ENCODE data around the gene SUPT6H.

The SUPT6H gene

GRCh38 chr17:28616281-28616680, 45.7 kb upstream of the SUPT6H start (continued):
- TF ChIP-seq FEZF1 (tag by site-specific recombination; IDR thresholded peaks at IDR 0.05): no peak
- no peak for TF ChIP-seq ZBTB20 (tag by site-specific recombination; IDR thresholded peaks at IDR 0.05)
- no peak for TF ChIP-seq ZBTB8A (tag by site-specific recombination; IDR thresholded peaks at IDR 0.05)
- TF ChIP-seq SALL2 (tag by site-specific recombination; IDR thresholded peaks at IDR 0.05; ENCODE audit: borderline replicate concordance): no peak
- no peak for TF ChIP-seq ZNF529 (tag by site-specific recombination; IDR thresholded peaks at IDR 0.05; ENCODE audit: insufficient replicate concordance)

GRCh38 chr17:28618464-28618863, 43.5 kb upstream of the SUPT6H start:
- POLR2A ChIA-PET: interaction anchor here (0.9 to 1.2 kb wide), 4 partner anchors 10 to 101 kb away, joined by 3 to 4 read pairs (median 3); partner anchors contain the start of genes RPL23A, SDF2 and SUPT6H
- TF ChIP-seq ZNF449 (tag by site-specific recombination; IDR thresholded peaks at IDR 0.05) (no peak), ZNF701 (tag by site-specific recombination; IDR thresholded peaks at IDR 0.05) (no peak), ZNF223 (tag by site-specific recombination; IDR thresholded peaks at IDR 0.05) (no peak), TRIM28 (IDR thresholded peaks at IDR 0.05; ENCODE audit: borderline replicate concordance, low read length) (no peak), ZNF311 (tag by site-specific recombination; IDR thresholded peaks at IDR 0.05; ENCODE audit: borderline replicate concordance) (no peak), BCL6B (tag by site-specific recombination; IDR thresholded peaks at IDR 0.05) (no peak), ZNF747 (tag by site-specific recombination; IDR thresholded peaks at IDR 0.05) (no peak), ZNF433 (tag by site-specific recombination; IDR thresholded peaks at IDR 0.05; ENCODE audit: low read depth) (no peak), ZNF18 (tag by site-specific recombination; IDR thresholded peaks at IDR 0.05) (no peak), INSM2 (tag by site-specific recombination; IDR thresholded peaks at IDR 0.05) (no peak), ZNF214 (tag by site-specific recombination; IDR thresholded peaks at IDR 0.05; ENCODE audit: borderline replicate concordance) (no peak), ZNF473 (tag by site-specific recombination; IDR thresholded peaks at IDR 0.05) (no peak), HOXC10 (CRISPR knock-in tag; IDR thresholded peaks at IDR 0.05) (no peak), ZNF843 (tag by site-specific recombination; IDR thresholded peaks at IDR 0.05) (no peak), ZNF529 (tag by site-specific recombination; IDR thresholded peaks at IDR 0.05; ENCODE audit: insufficient replicate concordance) (no peak), ZNF24 (tag by site-specific recombination; IDR thresholded peaks at IDR 0.05) (no peak), ZNF792 (tag by site-specific recombination; IDR thresholded peaks at IDR 0.05) (no peak), ZNF138 (tag by site-specific recombination; IDR thresholded peaks at IDR 0.05; ENCODE audit: borderline replicate concordance) (no peak), MZF1 (tag by site-specific recombination; IDR thresholded peaks at IDR 0.05; ENCODE audit: borderline replicate concordance) (no peak), ZNF707 (tag by site-specific recombination; IDR thresholded peaks at IDR 0.05) (no peak)
- Histone ChIP-seq H3K4me3 (ENCODE audit: low read depth, low read length) (no peak overlapping the region), H3K4me1 (ENCODE audit: control insufficient read depth, insufficient read depth, low read length) (no peaks in the 10 kb centered on the region), H3K9me3 (ENCODE audit: control insufficient read depth, insufficient read depth, low read depth, low read length) (no peaks in the 10 kb centered on the region), H3K36me3 (ENCODE audit: control insufficient read depth in 2 of 2, insufficient read depth in 1 of 2, low read length in 2 of 2) (peaks cover 82 to 99% of the 10 kb centered on the region in 2 experiments), H3K27ac (ENCODE audit: extremely low read depth, low read depth, low read length) (no peak overlapping the region)
- CTCF ChIA-PET: interaction anchor here (0.6 to 0.9 kb wide), 2 partner anchors 29 to 30 kb away, joined by 3 read pairs; no protein-coding TSS in a partner anchor
